Heart left ventricle (tissue), 13 donors: ENCODE data around the gene RANGRF.

Source experiments
- CTCF ChIP-seq, 12 donors: fragments of 200-600 bp; sonication (generic) in 4 of 12; IDR thresholded peaks; one replicate each; pipeline versions ENCODE4 v1.5.0 to v1.8.0; 2018 to 2022; ENCODE audit warnings: antibody characterized with exemption in 12 of 12, mild to moderate bottlenecking in 5 of 12
- POLR2A ChIP-seq, 2 donors: fragments of 450-650 bp; IDR thresholded peaks; one replicate each; pipeline ENCODE4 v1.6.1; 2017; ENCODE audit warnings: antibody characterized with exemption in 2 of 2, mild to moderate bottlenecking in 2 of 2, moderate library complexity in 2 of 2
- donor health status: ischemic (EF 13 %, LVEDD 7.1; RV severe dilation, severe dysfunction).
- donor health status: DM: no; HTN: yes; CAD: no.
- donor health status: DM: no; HTN: no; CAD: no.
- donor health status: ischemic (EF 25% LVEDD 6.9; RV normal size, moderate dysfunction).
- donor health status: ischemic (EF 25% LVEDD 5.7; RV mildly dilated, moderate dysfunction).
- donor health status: ischemic (EF 35%, LVEDD 5.7; RV mildly dilated, moderate dysfunction).
- donor health status: nonischemic (EF 11% LVEDD 7.7; RV severe dilation, severe dysfunction).
- donor health status: DM: yes; HTN: yes; CAD: no.
- donor health status: PGD.
- donor health status: ischemic (EF 29% LVEDD 5.4; RV normal size, mild dysfunction).
- donor health status: nonischemic (EF 23%, LVEDD 6.1; RV moderate dilation, normal function).

- TF ChIP-seq CTCF (IDR thresholded peaks at IDR 0.05), result no peak
- TF ChIP-seq POLR2A (IDR thresholded peaks at IDR 0.05), result no peak
Observed at GRCh38 chr17:8268550-8269298, 19.7 kb upstream of the RANGRF start.
